Activated CD8-positive, alpha-beta T cell treated with anti-CD3 and anti-CD28 coated beads, Interleukin-2, amount 10 ng/mL, durations not matched to agents 7 days and 5 days (primary cell): ENCODE results near the gene GBF1. TPM values are rescaled to one million over a fixed set of nuclear protein-coding genes. Genes with fewer than 3 reads are reported as not detected.

ENCODE experiments used
- total RNA-seq, 2 experiments: library from RNA; stranded (reverse); gene quantifications; one replicate each; pipeline ENCODE4 v1.2.3, GENCODE V29; 2021

GBF1 gene
- total RNA-seq, 2 experiments from 2014 or later = 39.8 to 42.9 TPM

Other genes starting within 250 kb of the GBF1 start
- gene ARMH3, start 189.4 kb upstream of the GBF1 start, total RNA-seq = 10 to 100 TPM; 25.2 to 26.3 TPM
- gene HPS6, start 180.2 kb upstream of the GBF1 start, total RNA-seq = 10 to 100 TPM; 23.2 to 25.3 TPM
- 10 to 100 TPM; 83.6 to 87.1 TPM for gene LDB1, start 125.2 kb upstream of the GBF1 start, total RNA-seq
- 10 to 100 TPM; 56.5 to 58.9 TPM for gene PPRC1, start 112.5 kb upstream of the GBF1 start, total RNA-seq
- gene NOLC1, start 93.1 kb upstream of the GBF1 start, total RNA-seq = 10 to 100 TPM; 94.1 to 95.3 TPM
- not detected for gene ELOVL3, start 19.2 kb upstream of the GBF1 start, total RNA-seq
- gene PITX3, start 4.0 kb upstream of the GBF1 start, total RNA-seq = not detected
- 10 to 100 TPM; 52.7 to 56.6 TPM for gene NFKB2, start 150.2 kb downstream of the GBF1 start, total RNA-seq
- 1 to 10 TPM in 1 of 2 experiments, under 1 TPM in 1; 0.92 to 1.6 TPM for gene PSD, start 173.3 kb downstream of the GBF1 start, total RNA-seq
- 10 to 100 TPM; 12.7 to 13.8 TPM for gene FBXL15, start 175.3 kb downstream of the GBF1 start, total RNA-seq
- 10 to 100 TPM; 71.7 to 77.6 TPM for gene CUEDC2, start 187.0 kb downstream of the GBF1 start, total RNA-seq
- gene C10orf95, start 206.0 kb downstream of the GBF1 start, total RNA-seq = under 1 TPM in 1 of 2 experiments, not detected in 1; 0.32 TPM